Suprapubic skin (tissue), 4 donors: ENCODE results near the gene ZER1. TPM values are rescaled to one million over a fixed set of nuclear protein-coding genes. Genes with fewer than 3 reads are reported as not detected.

ENCODE experiments used
- DNase-seq, 2 donors: peaks; one replicate each; pipeline ENCODE4 v3.0.0-alpha.2; 2019; ENCODE audit warnings: low spot score in 2 of 2
- H3K27ac ChIP-seq: fragments of 200-600 bp; sonication (generic); one replicate; pipeline ENCODE4 v1.5.1; 2019
- H3K27me3 ChIP-seq: fragments of 200-600 bp; sonication (generic); one replicate; pipeline ENCODE4 v1.5.1; 2019
- H3K36me3 ChIP-seq: fragments of 200-600 bp; sonication (generic); one replicate; pipeline ENCODE4 v1.5.1; 2019
- H3K4me1 ChIP-seq: fragments of 200-600 bp; sonication (generic); one replicate; pipeline ENCODE4 v1.5.1; 2019
- H3K4me3 ChIP-seq: fragments of 200-600 bp; sonication (generic); one replicate; pipeline ENCODE4 v1.5.1; 2019; ENCODE audit warnings: mild to moderate bottlenecking
- H3K9me3 ChIP-seq: fragments of 200-600 bp; sonication (generic); one replicate; pipeline ENCODE4 v1.5.1; 2019
- CTCF ChIP-seq, 2 donors: fragments of 200-600 bp in 1 of 2; fragments of 450-650 bp in 1 of 2; sonication (generic) in 1 of 2; IDR thresholded peaks; one replicate each; pipeline ENCODE4 v1.5.1; 2016 to 2019; ENCODE audit warnings: antibody characterized with exemption in 2 of 2, mild to moderate bottlenecking in 1 of 2, moderate library complexity in 1 of 2
- EP300 ChIP-seq: sonication (generic); formaldehyde crosslinking; IDR thresholded peaks from one replicate; pipeline ENCODE4 v1.6.1; 2017; ENCODE audit warnings: antibody characterized with exemption
- POLR2A ChIP-seq, 2 donors: fragments of 450-650 bp; IDR thresholded peaks; one replicate each; pipeline ENCODE4 v1.6.1; 2017; ENCODE audit warnings: antibody characterized with exemption in 2 of 2, mild to moderate bottlenecking in 2 of 2, moderate library complexity in 2 of 2
- POLR2AphosphoS5 ChIP-seq, 3 donors: sonication (generic); formaldehyde crosslinking; IDR thresholded peaks; one replicate each; pipeline ENCODE4 v1.6.1; 2017; ENCODE audit warnings: antibody characterized with exemption in 3 of 3
- WGBS: methylation state at CpG from one replicate; pipeline ENCODE4 v1.1.5; 2018; 5-methylcytosine and 5-hydroxymethylcytosine counted together
- total RNA-seq, 4 donors: library from RNA; depleted of rRNA; stranded (reverse); fragments of >200 nt; gene quantifications; one replicate each; pipeline ENCODE4 v1.1.0, GENCODE V29; 2016

Gene ZER1
- total RNA-seq, 4 donors from 2014 or later = 53.7 to 75.3 (median 67.7) TPM

- H3K27me3 ChIP-seq = no peaks in the 10 kb centered on the region
- peaks cover 63% of the 10 kb centered on the region for H3K36me3 ChIP-seq
- 95% methylated on average over 8 of the region's 9 CpGs for WGBS
- H3K4me1 ChIP-seq = peaks cover 16% of the 10 kb centered on the region
- TF ChIP-seq EP300 (no peak), POLR2A (IDR thresholded peaks at IDR 0.05) (no peak), POLR2AphosphoS5 (IDR thresholded peaks at IDR 0.05) (no peak), CTCF (IDR thresholded peaks at IDR 0.05) (no peak)
- no peak for DNase-seq
- no peak overlapping the region for H3K4me3 ChIP-seq
- no peaks in the 10 kb centered on the region for H3K9me3 ChIP-seq
- H3K27ac ChIP-seq = no peak overlapping the region
Observed at GRCh38 chr9:128792134-128792533, 20.4 kb upstream of the ZER1 start.

DNA sequence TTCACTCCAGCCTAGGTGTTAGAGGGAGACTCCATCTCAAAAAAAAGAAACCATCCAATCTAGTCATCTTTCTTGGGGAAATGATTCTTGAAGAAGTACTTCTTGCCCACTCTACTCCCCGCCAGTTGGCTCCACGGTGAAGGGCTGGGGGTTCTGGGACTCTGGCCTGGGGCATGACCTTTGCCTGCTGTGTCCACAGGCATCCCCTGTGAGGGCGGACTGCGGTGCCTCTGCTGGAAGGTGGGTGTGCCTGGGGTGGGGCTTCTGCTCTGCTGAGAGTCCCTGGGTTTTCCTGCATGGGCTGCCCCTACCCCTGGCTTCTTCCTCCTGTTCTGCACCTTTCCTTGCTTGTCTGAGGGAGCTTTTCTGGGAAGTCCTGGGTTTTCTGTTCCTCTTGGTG is 18.8 kb upstream of the ZER1 start:
- Histone ChIP-seq H3K36me3 (peaks cover 49% of the 10 kb centered on the region), H3K9me3 (no peaks in the 10 kb centered on the region), H3K4me3 (no peak overlapping the region), H3K27me3 (no peaks in the 10 kb centered on the region), H3K27ac (no peak overlapping the region), H3K4me1 (peaks cover 16% of the 10 kb centered on the region)
- 97% methylated on average over 3 of the region's 4 CpGs for WGBS
- no peak for DNase-seq
- no peak for TF ChIP-seq EP300
- no peak for TF ChIP-seq CTCF (IDR thresholded peaks at IDR 0.05)
- no peak for TF ChIP-seq POLR2AphosphoS5 (IDR thresholded peaks at IDR 0.05)
- no peak for TF ChIP-seq POLR2A (IDR thresholded peaks at IDR 0.05)

GRCh38 chr9:128788445-128788844 is 16.7 kb upstream of the ZER1 start:
- peaks cover 37% of the 10 kb centered on the region for H3K36me3 ChIP-seq
- TF ChIP-seq POLR2AphosphoS5 (IDR thresholded peaks at IDR 0.05) = no peak
- TF ChIP-seq CTCF (IDR thresholded peaks at IDR 0.05) = no peak
- no peak for TF ChIP-seq POLR2A (IDR thresholded peaks at IDR 0.05)
- TF ChIP-seq EP300 = no peak

GRCh38 chr9:128787659-128788058 is 15.9 kb upstream of the ZER1 start:
- H3K4me3 ChIP-seq = peak overlapping the region; percentile 79
- H3K4me1 ChIP-seq = peaks cover 16% of the 10 kb centered on the region
- peak overlapping the region; percentile 85 for H3K27ac ChIP-seq
- no peak for DNase-seq
- no peaks in the 10 kb centered on the region for H3K9me3 ChIP-seq
- H3K36me3 ChIP-seq = peaks cover 29% of the 10 kb centered on the region
- TF ChIP-seq POLR2A (IDR thresholded peaks at IDR 0.05) (no peak), CTCF (IDR thresholded peaks at IDR 0.05) (no peak), POLR2AphosphoS5 (IDR thresholded peaks at IDR 0.05) (no peak), EP300 (no peak)
- WGBS = 3% methylated on average over 7 of the region's 7 CpGs
- H3K27me3 ChIP-seq = no peaks in the 10 kb centered on the region

More at GRCh38 chr9:128788445-128788844, 16.7 kb upstream of the ZER1 start:
- H3K4me1 ChIP-seq = peaks cover 16% of the 10 kb centered on the region
- no peak for DNase-seq
- H3K27ac ChIP-seq = no peak overlapping the region
- 100% methylated on average over 1 of the region's 1 CpG for WGBS
- no peaks in the 10 kb centered on the region for H3K9me3 ChIP-seq
- H3K4me3 ChIP-seq = peak overlapping the region; percentile 79
- H3K27me3 ChIP-seq = no peaks in the 10 kb centered on the region

GRCh38 chr9:128786681-128787601 is 15.2 kb upstream of the ZER1 start, which contains the start of gene TBC1D13:
TSS of gene TBC1D13 (plus strand) at chr9:128787253. CDS start at chr9:128787354, 101 bp downstream.
- H3K4me3 ChIP-seq = peak within 1 kb of the TSS; percentile 79
- H3K36me3 ChIP-seq = peaks cover 22% of the 10 kb centered on the region
- DNase-seq = peak; percentile 95 to 96
- peak within 1 kb of the TSS; percentile 85 for H3K27ac ChIP-seq
- 24% methylated on average over 15 of the region's 64 CpGs for WGBS
- peaks cover 16% of the 10 kb centered on the region for H3K4me1 ChIP-seq
- H3K27me3 ChIP-seq = no peaks in the 10 kb centered on the region
- TF ChIP-seq CTCF (IDR thresholded peaks at IDR 0.05) (no peak), POLR2AphosphoS5 (IDR thresholded peaks at IDR 0.05) (peak in 2 of 3 donors; percentile 28 to 81)
- H3K9me3 ChIP-seq = no peaks in the 10 kb centered on the region
